HG02759 (cell line): ENCODE measurements around the gene NIT2.
"Not testable (repeated sequence)": the region's sequence is repeated elsewhere in the genome, so short reads cannot be mapped to it uniquely, and the experiment has no call there.

Source experiments
- ATAC-seq: cut with Tn5 transposase; IDR thresholded peaks from one replicate; pipeline ENCODE4 v1.9.1; 2021; ENCODE audit warnings: mild to moderate bottlenecking, moderate library complexity; ENCODE audit not compliant: unreplicated experiment

Gene NIT2

DNA sequence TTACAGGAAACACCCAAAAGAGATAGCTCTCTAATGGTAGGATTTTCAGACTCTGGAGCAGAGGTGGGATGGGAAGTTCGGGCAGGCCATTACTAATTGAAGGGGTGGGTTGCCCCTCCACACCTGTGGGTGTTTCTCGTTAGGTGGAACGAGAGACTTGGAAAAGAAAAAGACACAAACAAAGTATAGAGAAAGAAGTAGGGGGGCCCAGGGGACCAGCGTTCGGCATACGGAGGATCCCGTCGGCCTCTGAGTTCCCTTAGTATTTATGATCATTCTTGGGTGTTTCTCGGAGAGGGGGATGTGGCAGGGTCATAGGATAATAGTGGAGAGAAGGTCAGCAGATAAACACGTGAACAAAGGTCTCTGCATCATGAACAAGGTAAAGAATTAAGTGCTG, 1.7 kb downstream of the NIT2 start:
- ATAC-seq: not testable (repeated sequence)

GRCh38 chr3:100338911-100339310, 4.4 kb downstream of the NIT2 start:
- ATAC-seq: no peak

DNA sequence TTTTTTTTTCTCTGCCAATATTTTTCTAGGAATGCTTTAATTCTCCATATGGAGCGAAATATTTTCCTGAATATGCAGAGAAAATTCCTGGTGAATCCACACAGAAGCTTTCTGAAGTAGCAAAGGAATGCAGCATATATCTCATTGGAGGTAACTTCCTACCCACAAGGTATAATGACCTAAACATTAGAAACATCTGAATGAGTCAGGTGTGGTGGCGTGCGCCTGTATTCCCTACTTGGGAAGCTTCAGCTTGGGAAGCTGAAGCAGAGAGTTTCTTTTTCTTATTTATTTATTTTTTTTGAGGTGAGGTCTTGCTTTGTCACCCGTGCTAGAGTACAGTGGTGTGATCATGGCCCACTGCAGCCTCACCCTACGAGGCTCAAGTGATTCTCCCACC, 5.2 kb downstream of the NIT2 start:
- no peak for ATAC-seq

GRCh38 chr3:100340527-100340926, 6.0 kb downstream of the NIT2 start:
- ATAC-seq: no peak

GRCh38 chr3:100348727-100349126, 14.2 kb downstream of the NIT2 start:
- no peak for ATAC-seq

DNA sequence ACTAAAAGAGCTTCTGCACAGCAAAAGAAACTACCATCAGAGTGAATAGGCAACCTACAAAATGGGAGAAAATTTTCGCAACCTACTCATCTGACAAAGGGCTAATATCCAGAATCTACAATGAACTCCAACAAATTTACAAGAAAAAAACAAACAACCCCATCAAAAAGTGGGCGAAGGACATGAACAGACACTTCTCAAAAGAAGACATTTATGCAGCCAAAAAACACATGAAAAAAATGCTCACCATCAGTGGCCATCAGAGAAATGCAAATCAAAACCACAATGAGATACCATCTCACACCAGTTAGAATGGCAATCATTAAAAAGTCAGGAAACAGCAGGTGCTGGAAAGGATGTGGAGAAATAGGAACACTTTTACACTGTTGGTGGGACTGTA, 17.2 kb downstream of the NIT2 start:
- not testable (repeated sequence) for ATAC-seq

GRCh38 chr3:100352296-100353231, 18.0 kb downstream of the NIT2 start:
- no peak for ATAC-seq

GRCh38 chr3:100354850-100355249, 20.3 kb downstream of the NIT2 start:
- no peak for ATAC-seq

DNA sequence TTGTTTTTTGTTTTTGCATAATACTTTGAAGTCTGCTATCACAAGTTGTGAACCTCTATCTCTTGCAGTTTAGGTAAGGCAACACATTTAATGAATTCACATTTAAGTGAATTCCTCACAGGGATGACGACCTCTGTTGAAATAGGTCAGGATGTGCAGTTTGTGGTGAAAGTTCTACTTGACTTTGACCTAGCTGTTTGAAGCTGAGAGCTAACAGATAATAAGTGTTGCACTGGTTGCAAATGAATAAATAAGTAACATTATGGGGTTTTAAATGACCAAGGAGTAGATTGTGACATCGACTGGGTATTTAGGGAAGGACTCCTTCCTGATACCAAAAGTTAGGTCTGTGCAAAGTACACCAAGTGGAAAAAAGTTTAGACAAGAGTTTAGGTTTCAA, 23.9 kb downstream of the NIT2 start:
- no peak for ATAC-seq

DNA sequence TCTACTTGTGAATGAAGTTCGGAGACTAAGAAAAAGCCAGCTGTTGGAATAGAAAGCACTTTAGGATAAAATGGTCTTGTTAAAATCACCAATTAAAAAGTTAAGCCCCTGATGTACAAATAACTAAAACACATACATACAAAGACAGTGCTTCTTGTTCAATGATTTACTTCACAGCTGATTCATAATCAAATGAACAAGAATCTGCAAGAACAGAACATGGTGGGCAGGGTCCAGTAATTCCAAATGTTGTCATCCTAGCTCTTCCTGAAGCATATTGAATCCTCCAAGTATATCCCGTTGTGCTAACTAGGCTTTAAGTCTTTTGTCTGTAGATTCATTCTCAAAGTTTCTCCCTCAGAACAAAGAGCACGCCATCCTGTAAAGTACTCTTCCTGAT, 24.5 kb downstream of the NIT2 start:
- ATAC-seq: no peak

- no peak for ATAC-seq
Measured at GRCh38 chr3:100360757-100361496, 26.4 kb downstream of the NIT2 start.

GRCh38 chr3:100361897-100362296, 27.3 kb downstream of the NIT2 start:
- ATAC-seq: no peak

GRCh38 chr3:100364421-100364820, 29.9 kb downstream of the NIT2 start:
- ATAC-seq: no peak

- ATAC-seq: no peak
Measured at GRCh38 chr3:100366424-100366823, 31.9 kb downstream of the NIT2 start.

DNA sequence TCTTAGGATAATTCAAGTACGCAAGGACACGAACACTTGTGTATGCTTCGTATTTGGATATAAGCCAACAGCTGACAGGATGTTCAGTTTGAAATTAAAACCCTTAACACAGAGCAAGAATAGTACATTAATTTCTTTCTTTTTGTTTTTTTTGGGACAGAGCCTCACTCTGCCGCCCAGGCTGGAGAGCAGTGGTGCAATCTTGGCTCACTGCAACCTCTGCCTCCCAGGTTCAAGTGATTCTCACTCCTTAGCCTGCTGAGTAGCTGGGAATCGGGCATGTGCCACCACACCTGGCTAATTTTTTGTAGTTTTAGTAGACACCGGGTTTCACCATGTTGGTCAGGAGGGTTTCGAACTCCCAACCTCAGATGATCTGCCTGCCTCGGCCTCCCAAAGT, 33.9 kb downstream of the NIT2 start:
- ATAC-seq: no peak

- no peak for ATAC-seq
Measured at GRCh38 chr3:100370756-100371155, 36.2 kb downstream of the NIT2 start.

DNA sequence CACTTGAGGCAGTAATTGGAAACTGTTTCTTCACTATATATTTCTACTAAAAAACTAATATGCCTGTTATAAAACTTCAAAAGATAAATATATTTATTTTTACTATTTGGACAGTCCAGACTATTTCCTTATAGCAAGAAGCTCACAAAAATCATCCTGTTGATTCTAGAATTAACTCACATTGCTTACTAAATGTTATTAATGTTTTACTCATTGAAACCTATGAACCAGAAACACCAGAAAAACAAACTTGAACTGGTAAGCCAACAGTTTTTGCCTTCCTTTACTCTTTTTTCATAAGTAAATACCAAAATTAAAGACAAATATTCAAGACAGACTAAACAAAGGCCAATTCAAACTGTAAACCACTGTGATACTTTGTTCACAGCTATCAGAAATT, 40.0 kb downstream of the NIT2 start:
- no peak for ATAC-seq

GRCh38 chr3:100376301-100376700, 41.7 kb downstream of the NIT2 start:
- no peak for ATAC-seq

- ATAC-seq: no peak
Measured at GRCh38 chr3:100384733-100385525, 50.4 kb downstream of the NIT2 start.

GRCh38 chr3:100386437-100387074, 52.0 kb downstream of the NIT2 start:
- ATAC-seq: no peak

DNA sequence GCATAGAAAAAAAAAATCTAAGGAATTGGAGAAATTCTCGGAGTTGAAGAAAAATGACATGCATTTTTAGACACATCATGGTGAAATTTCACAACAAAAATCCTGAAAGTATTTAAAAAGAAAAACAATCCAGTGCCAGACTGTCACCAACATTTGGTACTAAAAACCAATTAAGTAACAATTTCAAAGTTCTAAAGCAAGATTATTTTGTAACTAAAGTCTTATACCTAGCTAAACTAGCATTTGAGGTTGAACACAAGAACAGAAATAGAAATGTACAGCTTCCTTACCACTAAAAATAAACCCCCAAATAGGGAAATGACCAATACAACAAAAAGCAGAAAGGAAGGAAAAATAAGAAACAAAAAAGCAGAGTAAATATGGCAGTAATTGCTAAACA, 54.5 kb downstream of the NIT2 start:
- ATAC-seq: no peak
